Ovary (tissue), 9 donors: ENCODE measurements around the gene EFNB3. TPM values are rescaled to one million over a fixed set of nuclear protein-coding genes. Genes with fewer than 3 reads are reported as not detected.
A peak's percentile ranks its signal among the peaks of the same experiment; 100 is the strongest.

ENCODE experiments used
- DNase-seq, 5 donors: peaks; one replicate each; pipeline ENCODE4 v3.0.0-alpha.2; 2019 to 2020
- H3K27ac ChIP-seq, 2 donors: fragments of 200-600 bp; one replicate each; pipeline versions ENCODE4 v1.5.1 to v1.8.0; 2019 to 2022
- H3K27me3 ChIP-seq: fragments of 200-600 bp; one replicate; pipeline ENCODE4 v1.8.0; 2022
- H3K36me3 ChIP-seq: fragments of 200-600 bp; sonication (generic); one replicate; pipeline ENCODE4 v1.5.1; 2019
- H3K4me1 ChIP-seq: one replicate; pipeline ENCODE4 v1.8.1; 2013; ENCODE audit warnings: mild to moderate bottlenecking, moderate library complexity; ENCODE audit not compliant: insufficient read depth
- H3K4me3 ChIP-seq: fragments of 200-600 bp; sonication (generic); one replicate; pipeline ENCODE4 v1.5.1; 2017
- H3K9me3 ChIP-seq, 2 donors: fragments of 200-600 bp in 1 of 2; sonication (generic) in 1 of 2; one replicate each; pipeline versions ENCODE4 v1.5.1 to v1.8.1; 2013 to 2019; ENCODE audit warnings: mild to moderate bottlenecking in 1 of 2, moderate library complexity in 1 of 2
- EP300 ChIP-seq: sonication (generic); formaldehyde crosslinking; IDR thresholded peaks from one replicate; pipeline ENCODE4 v1.6.1; 2017; ENCODE audit warnings: antibody characterized with exemption
- POLR2A ChIP-seq: fragments of 450-650 bp; IDR thresholded peaks from one replicate; pipeline ENCODE4 v1.6.1; 2017; ENCODE audit warnings: antibody characterized with exemption, mild to moderate bottlenecking, moderate library complexity
- WGBS, 3 donors: extraction: QIAGEN DNeasy Blood & Tissue Kit in 1 of 3; methylation state at CpG; one replicate each; pipeline versions ENCODE4 v1.1.5 to v1.1.7; 2013 to 2017; 5-methylcytosine and 5-hydroxymethylcytosine counted together
- intact Hi-C, 4 donors: fragments of 100-400 bp; cut with DNase I; formaldehyde crosslinking; loops; one replicate each; pipeline versions ENCODE4 v1.11.0 to v1.15.1; 2022 to 2023
- polyA plus RNA-seq, 2 donors: library from polyadenylated mRNA; stranded (reverse); fragments of 200-250 nt in 1 of 2; fragments of 350-450 nt in 1 of 2; fragmentation: Illumina TruSeq in 1 of 2; extraction: RNeasy Lipid Tissue Mini Kit (QIAGEN cat#74804) in 1 of 2; gene quantifications; one replicate each; pipeline ENCODE4 v1.2.3, GENCODE V29; 2013 to 2014
- total RNA-seq, 7 donors: library from RNA; depleted of rRNA in 2 of 7; stranded (reverse); fragments of >200 nt in 2 of 7; fragmentation: NEBNext Ultra II Directional in 3 of 7; extraction: Animal tissue kit (Norgen Biotek cat#: 25700) in 3 of 7; gene quantifications; one replicate each; pipeline versions ENCODE4 v1.1.0 to v1.2.4, GENCODE V29; 2016 to 2023
- TF ChIP-seq, protein P1 (sequence below), 3 donors: fragments of 450-650 bp in 2 of 3; fragments of 200-600 bp in 1 of 3; IDR thresholded peaks; one replicate each; pipeline versions ENCODE4 v1.5.1 to v1.8.0; 2016 to 2022; ENCODE audit warnings: antibody characterized with exemption in 3 of 3, mild to moderate bottlenecking in 1 of 3
- donor health status: DM: no; HTN: no; CAD: no; lungs with moderate emphysema.
- donor health status: DM: no; HTN: no; CAD: no.
- donor health status: Bipolar disorder and iron deficiency.
- donor health status: DM: yes; HTN: yes; CAD: no.
- donor health status: DM: no; HTN: no; CAD: no.
- donor health status: DM: yes; HTN: yes; CAD: no.

The EFNB3 gene
- total and polyA plus RNA-seq, 9 donors: 1.6 to 11.7 (median 3.8) TPM

DNA sequence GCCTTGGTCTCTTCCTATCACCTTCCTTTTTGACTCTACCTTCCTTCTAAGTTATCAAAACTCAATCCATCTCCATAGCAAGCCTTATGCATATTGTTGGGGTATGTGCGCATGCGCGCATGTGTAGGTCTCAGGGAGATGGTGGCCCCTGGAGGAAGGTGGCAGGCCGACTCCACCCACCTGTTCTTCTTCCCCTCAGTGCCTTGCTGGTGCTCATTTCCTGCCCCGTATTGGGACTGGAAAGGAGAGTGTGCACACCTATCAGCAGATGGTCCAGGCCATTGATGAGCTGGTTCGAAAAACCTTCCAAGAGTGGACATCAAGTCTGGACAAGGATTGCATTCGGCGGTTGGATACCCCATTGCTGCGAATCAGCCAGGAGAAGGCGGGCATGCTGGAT, 37.7 kb downstream of the EFNB3 start:
- H3K9me3 ChIP-seq: no peaks in the 10 kb centered on the region
- H3K4me1 ChIP-seq: peaks cover 3% of the 10 kb centered on the region
- H3K27ac ChIP-seq: no peak overlapping the region
- WGBS, 3 donors: 46 to 57% (median 48%) methylated on average over 10 of the region's 10 CpGs
- H3K4me3 ChIP-seq: no peak overlapping the region
- H3K27me3 ChIP-seq: no peaks in the 10 kb centered on the region
- H3K36me3 ChIP-seq: no peaks in the 10 kb centered on the region
- no peak for DNase-seq
- TF ChIP-seq, protein P1, sequence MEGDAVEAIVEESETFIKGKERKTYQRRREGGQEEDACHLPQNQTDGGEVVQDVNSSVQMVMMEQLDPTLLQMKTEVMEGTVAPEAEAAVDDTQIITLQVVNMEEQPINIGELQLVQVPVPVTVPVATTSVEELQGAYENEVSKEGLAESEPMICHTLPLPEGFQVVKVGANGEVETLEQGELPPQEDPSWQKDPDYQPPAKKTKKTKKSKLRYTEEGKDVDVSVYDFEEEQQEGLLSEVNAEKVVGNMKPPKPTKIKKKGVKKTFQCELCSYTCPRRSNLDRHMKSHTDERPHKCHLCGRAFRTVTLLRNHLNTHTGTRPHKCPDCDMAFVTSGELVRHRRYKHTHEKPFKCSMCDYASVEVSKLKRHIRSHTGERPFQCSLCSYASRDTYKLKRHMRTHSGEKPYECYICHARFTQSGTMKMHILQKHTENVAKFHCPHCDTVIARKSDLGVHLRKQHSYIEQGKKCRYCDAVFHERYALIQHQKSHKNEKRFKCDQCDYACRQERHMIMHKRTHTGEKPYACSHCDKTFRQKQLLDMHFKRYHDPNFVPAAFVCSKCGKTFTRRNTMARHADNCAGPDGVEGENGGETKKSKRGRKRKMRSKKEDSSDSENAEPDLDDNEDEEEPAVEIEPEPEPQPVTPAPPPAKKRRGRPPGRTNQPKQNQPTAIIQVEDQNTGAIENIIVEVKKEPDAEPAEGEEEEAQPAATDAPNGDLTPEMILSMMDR (IDR thresholded peaks at IDR 0.05): no peak
- TF ChIP-seq EP300 (no peak), POLR2A (no peak)
- intact Hi-C loops: loop anchor here in 3 of 4 donors (5.0 to 10.0 kb wide), 5 partner anchors 80 to 312 kb away; partner anchors contain the start of genes CYB5D1 (in 1 of the 3), NAA38 (in 1 of the 3) and TMEM88 (in 1 of the 3)

DNA sequence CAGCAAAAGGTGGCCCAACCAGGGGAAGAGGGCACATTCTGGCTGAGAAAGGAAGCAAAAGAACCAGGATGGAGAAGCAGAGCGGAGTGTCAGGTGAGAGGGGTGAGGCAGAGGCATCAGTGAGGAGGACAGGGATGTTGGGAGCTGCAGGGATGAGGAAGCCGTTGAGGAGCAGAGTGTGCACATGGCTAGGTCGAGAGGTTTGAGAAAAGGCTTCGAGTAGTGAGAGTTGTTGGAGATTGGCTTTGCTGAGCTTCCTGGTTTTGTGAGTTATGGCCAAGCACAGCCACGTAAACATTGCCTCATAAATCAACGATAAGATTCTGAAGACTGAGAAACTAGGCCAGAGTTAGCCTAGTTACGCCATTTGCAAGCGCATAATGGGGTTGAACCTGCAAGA, 39.4 kb downstream of the EFNB3 start:
- Histone ChIP-seq H3K9me3 (no peaks in the 10 kb centered on the region), H3K27me3 (no peaks in the 10 kb centered on the region), H3K4me1 (peaks cover 3% of the 10 kb centered on the region), H3K27ac (no peak overlapping the region), H3K36me3 (no peaks in the 10 kb centered on the region), H3K4me3 (no peak overlapping the region)
- no peak for TF ChIP-seq POLR2A
- TF ChIP-seq EP300: no peak
- TF ChIP-seq, protein P1 (IDR thresholded peaks at IDR 0.05): no peak
- intact Hi-C loops: loop anchor here in 3 of 4 donors (5.0 to 10.0 kb wide), 5 partner anchors 78 to 310 kb away; partner anchors contain the start of genes CYB5D1 (in 1 of the 3), NAA38 (in 1 of the 3) and TMEM88 (in 1 of the 3)
- WGBS, 3 donors: 47 to 52% (median 48%) methylated on average over 8 of the region's 8 CpGs
- DNase-seq: no peak

DNA sequence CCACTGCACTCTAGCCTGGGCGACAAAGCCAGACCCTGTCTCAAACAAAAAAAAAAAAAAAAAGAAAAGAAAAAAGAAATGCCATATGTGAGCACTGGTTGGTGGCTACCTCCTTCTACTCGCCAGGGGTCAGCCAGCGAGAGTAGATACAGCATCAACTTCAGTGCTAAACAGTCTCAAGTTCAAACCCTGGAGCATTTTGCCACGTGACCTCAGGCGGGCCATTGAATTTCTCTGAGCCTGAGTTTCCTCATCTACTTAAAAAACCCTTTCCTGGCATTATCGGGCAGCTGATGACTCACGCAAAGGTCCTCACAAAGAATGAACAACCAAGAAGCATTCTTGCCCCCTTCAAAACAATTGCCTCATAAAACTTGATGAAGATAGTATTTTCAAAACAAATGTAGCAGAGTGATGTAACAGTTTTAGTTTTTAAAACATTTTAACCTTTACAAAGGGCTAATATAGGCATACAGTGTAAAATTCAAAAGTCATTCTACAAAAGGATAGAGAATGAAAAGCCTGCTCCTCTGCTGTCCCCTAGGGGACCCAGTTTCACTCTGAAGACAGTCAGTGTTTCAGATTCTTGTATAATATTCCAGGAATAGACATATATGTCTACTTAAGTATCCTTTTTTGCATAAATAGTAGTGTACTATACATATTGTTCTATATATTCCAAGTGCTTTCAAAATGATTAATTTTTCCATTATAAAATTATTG, 40.9 kb downstream of the EFNB3 start:
- no peaks in the 10 kb centered on the region for H3K27me3 ChIP-seq
- 26 to 44% (median 28%) methylated on average over 7 of the region's 7 CpGs for WGBS, 3 donors
- intact Hi-C loops: loop anchor here in 3 of 4 donors (5.0 to 10.0 kb wide), 4 partner anchors 71 to 309 kb away; partner anchors contain the start of genes CYB5D1 (in 1 of the 3), NAA38 (in 1 of the 3) and TMEM88 (in 1 of the 3)

DNA sequence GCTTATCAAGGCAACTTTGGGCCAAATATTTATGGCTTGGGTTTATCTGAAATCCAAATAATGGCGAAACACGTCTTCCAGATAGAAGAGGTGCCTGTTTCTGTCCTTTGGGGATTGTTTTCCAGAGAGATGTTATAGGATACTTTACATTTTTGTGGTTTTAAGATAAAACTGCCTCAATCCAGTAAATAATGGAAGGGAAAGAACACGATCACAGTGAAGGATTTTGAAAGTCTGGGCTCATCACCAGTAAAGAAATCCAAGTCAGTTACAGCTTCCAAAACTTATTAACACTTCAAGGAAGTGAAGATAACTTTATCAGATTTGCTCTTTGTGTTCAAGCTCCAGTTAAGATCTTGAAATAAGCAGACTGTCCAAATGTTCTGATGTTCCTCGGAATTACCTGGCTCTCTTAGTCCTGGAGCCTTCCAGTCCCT, 42.7 kb downstream of the EFNB3 start:
- H3K27ac ChIP-seq: no peak overlapping the region
- peaks cover 3% of the 10 kb centered on the region for H3K4me1 ChIP-seq
- intact Hi-C loops: loop anchor here in 3 of 4 donors (5.0 to 10.0 kb wide), 4 partner anchors 70 to 307 kb away; partner anchors contain the start of genes CYB5D1 (in 1 of the 3), NAA38 (in 1 of the 3) and TMEM88 (in 1 of the 3)
- H3K27me3 ChIP-seq: no peaks in the 10 kb centered on the region
- WGBS, 3 donors: 5 to 16% (median 14%) methylated on average over 4 of the region's 4 CpGs
- no peak overlapping the region for H3K4me3 ChIP-seq
- no peaks in the 10 kb centered on the region for H3K9me3 ChIP-seq
- H3K36me3 ChIP-seq: no peaks in the 10 kb centered on the region
- TF ChIP-seq EP300 (no peak), POLR2A (no peak)
- TF ChIP-seq, protein P1 (IDR thresholded peaks at IDR 0.05): no peak
- DNase-seq: no peak

More for the DNA sequence above, 40.9 kb downstream of the EFNB3 start:
- Histone ChIP-seq H3K36me3 (no peaks in the 10 kb centered on the region), H3K9me3 (no peaks in the 10 kb centered on the region), H3K4me1 (peaks cover 3% of the 10 kb centered on the region), H3K4me3 (no peak overlapping the region), H3K27ac (no peak overlapping the region)
- TF ChIP-seq POLR2A (no peak), EP300 (no peak)
- TF ChIP-seq, protein P1 (IDR thresholded peaks at IDR 0.05): no peak
- DNase-seq: peak; percentile 29 to 56 (median 41)
